ENCODE data around the gene SLC44A5.
"Not testable (repeated sequence)": the region's sequence is repeated elsewhere in the genome, so short reads cannot be mapped to it uniquely, and the experiment has no call there.

Gene SLC44A5

DNA sequence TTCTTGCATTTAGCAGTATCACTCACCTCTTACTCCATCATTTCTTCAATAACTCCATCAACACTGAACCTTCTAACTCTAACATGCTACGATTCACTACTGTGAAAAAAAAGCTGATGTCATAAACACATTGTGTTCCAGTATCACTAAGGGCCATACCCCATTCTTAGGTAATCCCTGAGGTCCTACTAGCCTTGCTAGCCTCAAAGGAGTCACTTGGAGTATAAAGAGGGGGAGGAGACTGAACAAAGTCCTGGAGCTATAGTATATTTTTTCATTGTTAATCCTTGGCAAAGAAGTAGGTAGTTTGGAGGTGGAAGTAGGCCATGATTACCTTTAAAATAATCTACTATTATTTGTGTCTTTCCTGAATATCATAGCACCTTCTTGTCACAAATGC, at the start of gene SLC44A5:
Gene SLC44A5 (minus strand): TSS at position 101 of the 400 bp plus-strand sequence. CDS start 69,667 bp downstream, outside the sequence.
- no peak for DNase-seq (ENCODE audit: low spot score)

DNA sequence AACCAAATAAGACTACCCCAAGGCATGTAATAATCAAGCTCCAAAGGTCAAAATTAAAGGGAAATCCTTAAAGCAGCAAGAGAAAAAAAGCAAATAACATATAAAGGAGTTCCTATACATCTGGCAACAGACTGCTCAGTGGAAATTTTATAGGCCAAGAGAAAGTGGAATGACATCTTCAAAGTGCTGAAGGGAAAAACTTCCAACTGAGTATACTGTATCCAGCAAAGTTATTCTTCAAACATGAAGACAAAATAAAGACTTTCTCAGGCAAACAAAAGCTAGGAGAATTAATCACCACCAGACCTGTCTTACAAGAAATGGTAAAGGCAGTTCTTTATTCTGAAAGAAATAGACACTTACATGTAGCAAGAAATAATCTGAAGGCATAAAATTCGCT, 45.0 kb upstream of the SLC44A5 start:
- no peak for DNase-seq (ENCODE audit: low spot score)

DNA sequence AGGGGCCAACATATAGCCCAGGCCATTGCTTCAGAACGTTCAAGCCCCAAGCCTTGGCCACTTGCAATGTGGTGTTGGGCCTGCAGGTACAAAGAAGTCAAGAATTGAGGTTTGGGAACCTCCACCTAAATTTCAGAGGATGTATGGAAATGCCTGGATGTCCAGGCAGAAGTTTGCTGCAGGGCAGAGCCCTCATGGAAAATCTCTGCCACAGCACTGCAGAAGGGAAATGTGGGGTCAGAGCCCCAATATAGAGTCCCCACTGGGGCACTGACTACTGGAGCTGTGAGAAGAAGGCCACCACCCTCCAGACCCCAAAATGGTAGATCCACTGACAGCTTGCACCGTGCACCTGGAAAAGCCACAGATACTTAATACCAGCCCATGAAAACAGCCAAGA, 36.3 kb upstream of the SLC44A5 start:
- not testable (repeated sequence) for DNase-seq (ENCODE audit: low spot score)

DNA sequence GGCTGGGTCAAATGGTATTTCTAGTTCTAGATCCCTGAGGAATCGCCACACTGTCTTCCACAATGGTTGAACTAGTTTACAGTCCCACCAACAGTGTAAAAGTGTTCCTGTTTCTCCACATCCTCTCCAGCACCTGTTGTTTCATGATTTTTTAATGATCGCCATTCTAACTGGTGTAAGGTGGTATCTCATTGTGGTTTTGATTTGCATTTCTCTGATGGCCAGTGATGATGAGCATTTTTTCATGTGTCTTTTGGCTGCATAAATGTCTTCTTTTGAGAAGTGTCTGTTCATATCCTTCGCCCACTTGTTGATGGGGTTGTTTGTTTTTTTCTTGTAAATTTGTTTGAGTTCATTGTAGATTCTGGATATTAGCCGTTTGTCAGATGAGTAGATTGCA, 34.2 kb upstream of the SLC44A5 start:
- DNase-seq (ENCODE audit: low spot score) = not testable (repeated sequence)

DNA sequence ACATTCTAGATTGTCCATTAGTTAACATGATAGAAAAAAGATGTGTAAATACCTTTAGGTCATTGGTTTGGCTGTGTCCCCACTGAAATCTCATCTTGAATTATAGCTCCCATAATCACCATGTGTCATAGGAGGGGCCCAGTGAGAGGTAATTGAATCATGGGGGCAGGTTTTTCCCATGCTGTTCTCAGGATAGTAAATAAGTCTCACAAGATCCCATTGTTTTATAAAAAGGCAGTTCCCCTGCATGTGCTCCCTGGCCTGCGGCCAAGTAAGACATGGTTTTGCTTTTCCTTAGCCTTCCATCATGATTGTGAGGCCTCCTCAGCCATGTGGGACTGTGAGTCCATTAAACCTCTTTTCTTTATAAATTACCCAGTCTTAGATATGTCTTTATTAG, 32.5 kb upstream of the SLC44A5 start:
- DNase-seq (ENCODE audit: low spot score) = no peak

DNA sequence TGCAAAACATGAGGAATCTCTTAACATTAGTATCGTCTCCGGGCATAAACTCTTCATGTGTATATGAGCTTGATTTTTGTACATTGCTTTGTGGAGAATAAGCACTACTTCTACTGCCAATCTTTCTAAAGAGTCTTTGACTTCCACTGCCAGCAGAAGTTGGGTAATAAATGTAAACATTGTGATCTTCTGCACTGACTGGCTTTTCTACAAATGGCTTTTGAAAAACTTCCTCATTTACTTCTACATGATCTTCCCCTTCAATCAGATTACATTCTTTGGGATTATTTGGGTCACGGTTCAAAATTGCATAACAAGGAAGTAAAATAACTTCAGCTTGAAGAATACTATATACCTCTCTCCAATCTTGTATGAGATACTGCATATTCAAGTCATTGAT, 30.4 kb upstream of the SLC44A5 start:
- DNase-seq (ENCODE audit: low spot score) = no peak

DNA sequence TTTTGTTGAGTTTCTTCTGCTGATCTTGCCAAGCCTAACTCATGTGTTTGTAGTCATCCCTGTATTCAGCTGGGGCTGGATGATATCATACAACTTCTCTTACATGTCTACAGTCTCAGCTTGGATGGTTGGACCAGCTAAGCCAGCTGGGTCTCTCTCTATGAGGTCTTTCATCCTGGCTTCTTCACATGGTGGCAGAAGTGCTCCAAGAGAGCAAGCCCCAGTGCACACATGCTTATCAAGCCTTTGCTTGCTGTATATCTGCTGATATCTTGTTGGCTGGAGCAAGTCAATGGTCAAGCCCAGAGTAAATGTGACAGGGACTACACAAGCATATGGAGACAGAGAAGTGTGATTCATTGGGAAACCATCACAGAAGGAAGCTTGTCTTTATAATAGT, 29.2 kb upstream of the SLC44A5 start:
- no peak for DNase-seq (ENCODE audit: low spot score)

DNA sequence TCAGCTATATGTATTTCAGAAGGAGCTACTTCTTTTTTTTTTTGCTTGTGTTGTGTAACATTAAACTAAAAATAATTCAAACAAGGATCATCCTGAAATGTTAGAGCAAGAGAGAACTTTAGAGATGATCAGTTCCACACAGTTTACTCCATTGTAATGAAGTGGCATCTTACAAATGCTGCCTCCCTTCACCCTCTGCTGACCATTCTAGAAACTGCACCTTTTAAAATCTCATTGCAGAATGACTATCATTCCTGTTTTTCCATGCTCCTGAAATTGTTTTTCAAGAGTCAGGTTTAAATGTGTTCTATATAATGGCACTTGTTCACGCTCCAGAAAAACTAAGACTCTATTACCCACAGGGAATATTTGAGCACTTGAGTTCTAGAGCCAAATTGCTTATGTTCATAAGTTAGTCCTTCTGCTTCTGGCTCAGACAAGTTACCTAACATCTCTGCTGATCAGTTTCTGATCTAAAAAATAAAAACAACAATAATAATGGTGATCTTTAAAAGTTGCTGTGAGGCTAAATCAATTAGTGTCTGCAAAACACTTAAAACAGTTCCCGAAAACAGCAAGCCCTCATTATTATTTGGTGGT, 21.5 kb upstream of the SLC44A5 start:
- DNase-seq (ENCODE audit: low spot score) = peak; percentile 47

DNA sequence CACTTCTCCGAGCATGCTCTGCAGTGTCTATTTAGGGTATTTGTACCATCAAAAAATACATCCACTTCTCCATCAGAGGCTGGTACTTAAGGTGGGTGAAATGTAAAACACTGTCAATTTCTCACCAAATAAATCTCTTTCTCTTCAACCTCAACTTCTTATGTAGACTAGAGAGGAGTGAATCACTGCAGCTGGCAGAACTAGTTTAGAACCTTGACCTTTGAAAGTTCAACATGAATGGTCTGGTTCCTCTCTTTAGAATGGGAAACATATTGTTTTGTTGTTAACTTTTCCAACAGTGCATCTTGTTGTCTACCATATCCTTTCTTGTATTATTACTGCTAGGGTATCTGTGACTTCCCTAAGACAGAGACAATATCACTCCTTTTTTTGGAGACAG, 20.1 kb upstream of the SLC44A5 start:
- DNase-seq (ENCODE audit: low spot score) = no peak

DNA sequence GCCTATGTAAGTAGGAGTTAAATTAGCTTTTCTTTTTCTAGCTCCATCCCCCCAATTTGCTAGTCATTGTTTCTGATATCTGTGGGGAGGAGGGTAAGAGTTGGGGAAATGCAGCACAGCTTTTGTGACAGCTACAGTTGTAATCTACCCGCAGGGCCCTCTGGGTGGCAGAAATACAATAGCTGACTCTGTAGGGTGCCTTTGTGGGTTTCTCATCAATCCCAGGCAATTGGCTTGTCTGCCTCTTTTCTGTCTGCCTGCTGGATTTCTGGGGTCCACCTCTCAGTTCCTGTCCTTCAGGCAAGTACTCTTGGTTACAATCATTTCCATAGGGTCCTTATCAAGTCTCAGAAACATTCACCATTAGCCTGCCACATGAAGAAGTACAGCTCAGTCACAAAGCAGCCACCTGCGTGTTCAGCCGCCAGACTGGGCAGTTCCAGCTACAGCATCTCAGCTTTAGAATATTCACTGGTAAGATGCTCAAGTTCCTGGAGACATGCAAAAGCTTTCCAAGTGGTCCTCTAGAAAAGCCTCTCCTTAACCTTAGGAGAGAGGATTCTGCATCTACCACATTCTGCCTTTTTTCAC, 19.2 kb upstream of the SLC44A5 start:
- DNase-seq (ENCODE audit: low spot score) = no peak

DNA sequence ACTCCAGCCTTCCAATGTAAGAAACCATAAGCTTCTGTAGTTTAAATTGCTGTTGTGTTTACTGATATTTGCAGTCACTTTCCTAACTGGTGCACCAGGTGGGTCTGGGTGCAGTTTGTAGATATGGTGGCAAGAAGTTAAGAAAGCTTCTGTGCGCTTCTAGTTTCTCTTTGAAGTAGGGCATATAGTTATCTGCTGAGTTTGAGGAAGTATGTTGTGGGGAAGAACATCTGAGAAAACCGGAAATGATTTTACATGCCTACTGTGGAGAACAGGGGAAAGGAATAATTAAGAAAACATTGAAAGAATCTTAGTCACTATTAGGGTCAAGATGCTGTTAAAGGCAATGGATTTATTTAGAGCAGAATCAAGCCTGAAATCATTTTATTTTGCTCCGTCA, 14.9 kb upstream of the SLC44A5 start:
- DNase-seq (ENCODE audit: low spot score) = no peak

DNA sequence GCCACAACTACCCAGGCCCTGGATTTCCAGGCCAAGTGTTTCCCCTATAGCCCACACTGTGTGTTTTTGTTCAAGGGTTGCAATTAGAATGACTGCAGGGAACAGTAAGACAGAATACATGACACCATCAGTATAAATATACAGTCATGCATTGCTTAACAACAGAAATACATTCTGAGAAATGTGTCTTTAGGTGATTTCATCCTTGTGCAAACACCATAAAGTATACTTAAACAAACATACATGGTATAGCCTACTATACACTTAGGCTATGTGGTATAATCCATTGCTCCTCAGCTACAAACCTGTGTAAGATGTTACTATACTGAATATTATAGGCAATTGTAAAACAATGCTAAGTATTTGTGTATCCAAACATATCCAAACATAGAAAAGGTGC, 7.5 kb upstream of the SLC44A5 start:
- DNase-seq (ENCODE audit: low spot score) = no peak

DNA sequence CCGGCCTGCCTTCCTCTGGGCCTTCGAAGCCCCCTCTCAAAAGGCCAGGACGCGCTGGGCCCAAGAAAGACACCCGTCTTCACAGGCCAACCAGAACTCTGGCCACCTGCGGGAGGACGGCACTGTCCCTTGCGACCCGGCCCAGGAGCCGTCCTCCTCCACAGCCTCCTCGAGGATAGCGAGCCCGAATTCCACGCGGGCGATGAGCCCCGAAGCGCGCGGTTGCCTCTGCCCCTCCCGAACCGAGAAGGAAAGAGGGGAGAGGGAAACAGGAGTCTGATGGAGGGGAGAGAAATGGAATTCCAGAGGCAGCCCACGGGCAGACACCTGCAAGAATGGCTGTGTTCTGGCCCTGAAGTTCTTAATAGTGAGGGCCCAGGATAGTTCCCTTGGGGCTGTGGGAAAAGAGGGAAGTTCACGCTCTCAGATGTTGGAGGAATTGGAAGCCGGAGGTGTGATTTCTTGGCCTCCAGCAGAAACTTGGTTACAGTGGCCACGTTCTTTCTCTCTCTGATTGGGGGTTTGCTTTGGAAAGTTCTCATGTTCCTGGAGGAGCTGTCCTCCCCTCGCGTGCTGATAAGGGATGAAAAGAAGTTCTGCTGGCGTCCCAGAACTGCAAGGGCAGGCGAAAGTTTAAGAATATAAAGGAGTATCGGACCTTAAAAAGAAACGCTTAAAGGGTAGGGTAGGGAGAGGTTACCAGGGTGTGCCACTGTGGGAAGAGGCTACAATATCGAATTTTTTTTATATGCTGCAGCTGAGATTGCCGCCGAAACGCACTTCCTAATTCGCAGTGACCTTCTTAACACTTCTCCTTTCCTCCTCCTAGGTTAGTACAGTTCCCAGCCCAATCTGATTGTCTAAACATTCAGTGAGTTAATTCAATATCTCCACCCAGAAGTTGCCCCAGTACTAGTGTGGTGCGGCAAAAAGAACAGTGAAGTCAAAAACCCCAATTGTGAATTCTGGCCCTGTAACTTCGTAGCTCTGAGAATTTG, 5.8 kb upstream of the SLC44A5 start:
- DNase-seq (ENCODE audit: low spot score) = no peak

DNA sequence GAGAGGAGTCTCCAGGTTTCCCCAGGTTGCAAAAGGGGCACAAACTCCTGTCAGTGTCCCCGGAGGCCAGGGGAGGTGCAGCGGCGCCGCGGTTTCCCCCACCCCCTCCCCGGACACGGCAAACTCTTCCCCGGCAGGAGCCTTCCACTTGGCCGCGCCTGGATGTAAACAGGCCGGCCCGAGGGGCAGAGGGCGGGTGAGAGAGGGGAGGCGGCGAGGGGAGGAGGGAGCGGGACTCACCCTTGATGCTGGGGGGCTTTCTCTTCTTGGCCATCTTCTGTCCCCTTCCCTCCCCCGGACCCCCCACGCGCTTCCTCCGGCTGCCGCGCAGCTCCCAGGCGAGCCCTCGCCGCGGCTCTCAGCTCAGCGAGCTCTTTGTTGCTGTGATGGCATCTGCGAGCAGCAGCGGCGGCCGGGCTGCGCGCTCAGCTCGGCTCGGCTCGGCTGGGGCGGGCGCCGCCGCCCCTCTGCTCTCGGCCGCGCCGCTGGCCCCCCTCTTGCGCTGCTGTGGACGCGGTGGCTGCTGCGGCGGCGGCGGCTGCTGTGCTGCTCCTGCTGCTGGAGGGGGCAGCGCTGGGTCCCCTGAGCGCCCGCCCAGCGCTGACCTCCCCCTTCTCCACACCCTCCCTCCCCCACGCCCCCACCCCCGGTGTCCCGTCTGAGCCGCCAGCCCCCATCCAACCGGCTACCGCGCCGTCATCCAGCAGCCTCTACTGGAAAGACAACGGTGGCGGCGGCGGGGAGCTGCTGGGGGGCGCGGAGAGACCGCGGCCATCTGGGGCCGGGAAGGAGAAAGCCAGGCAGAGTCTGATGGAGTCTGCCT, 4.9 kb upstream of the SLC44A5 start:
- DNase-seq (ENCODE audit: low spot score) = no peak

DNA sequence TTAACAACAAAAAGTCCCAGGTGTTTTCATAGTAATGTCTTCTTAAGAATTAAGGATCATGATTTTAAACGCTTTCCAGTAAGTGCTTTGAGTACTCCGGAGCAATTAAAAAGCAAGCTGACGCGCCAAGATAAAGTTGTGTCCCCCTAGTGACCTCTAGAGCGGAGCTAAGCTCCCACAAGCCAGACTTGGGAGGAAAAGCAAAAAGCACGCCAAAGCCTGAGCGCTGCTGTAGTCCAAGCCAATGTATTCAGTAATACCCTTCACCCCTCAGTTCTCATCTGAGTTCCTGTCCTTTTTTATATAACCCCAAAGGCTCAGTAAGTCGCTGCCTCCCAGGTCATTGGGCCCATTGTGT, 3.5 kb upstream of the SLC44A5 start:
- no peak for DNase-seq (ENCODE audit: low spot score)

DNA sequence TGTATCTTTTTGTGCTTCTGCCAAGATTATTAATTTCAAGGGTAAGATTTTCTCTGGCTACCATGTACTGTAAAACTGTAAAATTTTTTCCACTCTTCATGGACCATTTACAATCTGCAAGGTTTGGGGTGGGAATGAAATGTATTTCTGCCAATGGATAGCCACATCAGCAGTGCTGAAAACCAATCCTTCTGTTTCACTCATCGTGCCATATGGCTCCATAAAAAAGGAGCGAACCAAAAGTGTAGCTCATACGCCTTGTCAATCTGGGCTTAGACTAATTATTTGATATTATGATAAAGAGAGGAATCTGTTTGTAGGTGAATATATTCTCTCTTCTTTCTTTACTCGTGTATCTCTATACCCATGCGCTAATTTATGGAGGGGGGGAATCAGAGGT, 3.0 kb upstream of the SLC44A5 start:
- DNase-seq (ENCODE audit: low spot score) = no peak

DNA sequence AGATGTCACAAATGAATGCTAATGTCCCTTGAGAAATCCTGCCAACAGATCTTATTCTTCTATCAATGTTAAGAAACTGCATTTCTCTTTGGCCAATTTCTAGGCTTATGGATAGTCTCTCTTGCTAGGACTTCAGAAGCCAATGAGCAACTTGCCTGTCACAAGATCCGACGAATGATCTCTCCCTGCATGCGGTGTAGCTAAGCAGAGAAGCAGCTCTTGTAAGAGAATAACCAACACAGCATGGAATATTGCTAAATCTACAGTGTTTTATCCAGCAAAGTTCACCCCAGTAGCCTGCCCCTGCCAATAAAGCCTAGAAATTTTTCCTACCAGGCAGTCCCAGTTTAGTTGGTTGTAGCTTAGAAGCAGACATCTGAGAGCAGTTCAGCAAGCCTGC, 2.1 kb upstream of the SLC44A5 start:
- DNase-seq (ENCODE audit: low spot score) = no peak

DNA sequence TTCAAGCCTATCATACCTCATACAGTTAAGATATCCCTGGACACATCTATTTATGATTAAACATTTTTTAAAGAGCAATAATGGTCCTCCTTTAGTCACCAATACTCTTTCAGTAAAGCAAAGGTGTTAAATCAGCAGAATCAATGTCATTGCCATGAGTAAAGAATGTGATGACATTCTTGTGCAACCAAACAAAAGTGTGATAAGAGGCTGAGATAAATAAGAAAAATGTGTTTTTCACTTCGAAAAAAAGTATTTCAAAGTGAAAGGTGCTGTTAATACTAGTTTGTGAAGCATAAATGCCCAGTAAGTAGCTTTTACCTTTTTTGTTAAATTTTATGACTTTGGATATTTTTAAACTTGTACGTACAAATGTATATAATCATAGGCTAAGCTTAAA, 8.4 kb downstream of the SLC44A5 start:
- no peak for DNase-seq (ENCODE audit: low spot score)

DNA sequence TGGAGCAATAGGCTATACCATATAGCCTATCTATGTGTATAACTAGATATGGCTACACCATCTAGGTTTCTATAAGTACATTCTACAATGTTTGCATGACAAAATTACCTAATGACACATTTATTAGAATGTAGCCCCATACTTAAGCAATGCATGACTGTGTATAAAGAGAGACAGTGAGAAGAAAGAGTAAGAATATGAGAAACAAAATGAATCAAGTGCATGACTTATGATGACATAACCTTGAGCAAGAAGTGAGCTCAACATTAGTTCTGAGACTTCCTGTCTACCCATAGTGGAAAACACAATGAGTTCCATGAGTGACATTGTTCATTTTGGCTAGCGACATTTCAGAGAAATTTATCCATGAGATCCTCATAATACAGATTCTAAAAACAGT, 10.1 kb downstream of the SLC44A5 start:
- DNase-seq (ENCODE audit: low spot score) = no peak

DNA sequence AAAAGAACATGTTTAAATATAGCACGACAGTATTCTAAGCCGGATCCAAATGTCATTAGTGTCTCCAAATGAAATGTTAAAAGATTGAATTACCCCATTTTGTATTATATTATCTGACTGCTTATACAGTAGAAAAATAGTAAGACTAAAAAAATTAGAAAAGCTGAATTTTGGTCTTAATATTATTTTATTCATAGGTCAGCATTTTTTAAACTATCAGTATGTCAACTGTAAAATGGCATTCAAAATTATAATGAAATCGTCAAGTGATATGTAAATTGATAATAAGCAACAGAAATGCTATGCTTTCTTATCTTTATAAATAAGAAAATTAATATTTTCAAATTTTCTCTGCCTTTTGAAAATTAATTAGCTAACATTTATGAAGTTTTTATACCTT, 16.6 kb downstream of the SLC44A5 start:
- DNase-seq (ENCODE audit: low spot score) = no peak

DNA sequence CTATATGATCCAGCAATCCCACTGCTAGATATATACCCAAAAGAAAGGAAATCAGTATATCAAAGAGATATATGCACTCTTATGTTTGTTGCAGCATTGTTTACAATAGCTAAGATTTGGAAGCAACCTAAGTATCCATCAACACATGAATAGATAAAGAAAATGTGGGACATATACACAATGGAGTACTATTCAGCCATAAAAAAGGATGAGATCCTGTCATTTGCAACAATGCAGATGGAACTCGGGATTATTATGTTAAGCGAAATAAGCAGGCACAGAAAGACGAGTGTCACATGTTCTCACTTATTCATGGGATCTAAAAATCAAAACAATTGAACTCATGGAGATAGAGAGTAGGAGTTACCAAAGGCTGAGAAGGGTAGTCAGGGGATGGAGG, 17.5 kb downstream of the SLC44A5 start:
- DNase-seq (ENCODE audit: low spot score) = not testable (repeated sequence)

DNA sequence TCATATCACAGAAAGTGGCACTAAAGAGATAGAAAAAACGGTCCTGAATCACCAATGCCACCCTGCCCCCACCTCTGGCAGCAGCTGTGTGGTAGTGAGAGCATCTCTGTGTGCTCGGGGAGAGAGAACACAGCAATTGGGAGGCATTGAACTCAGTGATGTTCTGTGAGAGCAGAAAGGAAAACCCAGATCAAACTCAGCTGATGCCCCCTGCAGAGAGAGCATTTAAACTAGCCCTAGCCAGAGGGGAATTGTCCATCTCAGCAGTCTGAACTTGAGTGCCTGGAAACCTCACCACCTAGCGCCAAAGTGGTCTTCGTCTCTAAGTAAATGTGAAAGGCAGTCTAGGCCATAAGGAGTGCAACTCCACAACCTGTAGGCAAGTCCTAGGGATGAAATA, 21.3 kb downstream of the SLC44A5 start:
- DNase-seq (ENCODE audit: low spot score) = no peak
